Measurements from ENCODE around the gene UVRAG.

The UVRAG gene

GRCh38 chr11:76086743-76087635 is 272.0 kb downstream of the UVRAG start:
- in situ Hi-C loops (cut with HindIII; ENCODE audit: low sequenced_read_pairs) = no loop called here

DNA sequence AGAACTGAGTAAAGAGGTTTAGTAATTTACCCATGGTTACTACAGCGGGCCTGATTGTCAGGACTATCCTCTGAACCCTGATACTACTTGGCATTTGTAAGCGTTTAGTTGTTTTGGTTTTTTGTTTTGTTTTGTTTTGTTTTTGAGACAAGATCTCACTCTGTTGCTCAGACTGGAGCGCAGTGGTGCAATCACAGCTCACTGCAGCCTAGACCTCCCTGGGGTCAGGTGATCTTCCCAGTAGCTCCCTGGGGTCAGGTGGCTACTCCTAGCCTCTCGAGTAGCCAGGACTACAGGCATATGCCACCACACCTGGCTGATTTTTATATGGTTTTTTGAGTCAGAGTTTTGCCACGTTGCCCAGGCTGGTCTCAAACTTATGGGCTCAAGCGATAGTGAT is 272.7 kb downstream of the UVRAG start:
- in situ Hi-C loops (cut with HindIII; ENCODE audit: low sequenced_read_pairs) = no loop called here

DNA sequence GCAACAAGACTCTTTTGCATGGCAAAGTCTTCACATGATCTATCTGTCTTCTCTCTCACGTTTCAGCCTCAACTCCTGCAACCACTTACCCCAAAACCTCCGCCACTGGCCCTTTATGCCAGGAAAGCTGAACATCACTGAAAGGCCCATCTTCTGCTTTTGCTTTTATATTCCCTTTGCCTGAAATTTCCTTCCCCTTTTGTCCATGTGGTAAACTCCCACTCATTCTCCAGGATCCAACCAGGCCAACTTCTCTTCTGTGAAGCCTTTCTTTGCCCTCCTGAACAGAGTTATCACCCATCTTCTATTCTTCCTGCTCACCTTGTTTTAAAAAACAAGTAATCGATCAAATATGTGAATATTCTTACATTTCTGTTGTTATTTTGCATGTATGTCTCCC is 273.5 kb downstream of the UVRAG start:
- in situ Hi-C loops (cut with HindIII; ENCODE audit: low sequenced_read_pairs) = no loop called here

- in situ Hi-C loops (cut with HindIII; ENCODE audit: low sequenced_read_pairs) = no loop called here
Observed at GRCh38 chr11:76090174-76090573, 275.2 kb downstream of the UVRAG start.

DNA sequence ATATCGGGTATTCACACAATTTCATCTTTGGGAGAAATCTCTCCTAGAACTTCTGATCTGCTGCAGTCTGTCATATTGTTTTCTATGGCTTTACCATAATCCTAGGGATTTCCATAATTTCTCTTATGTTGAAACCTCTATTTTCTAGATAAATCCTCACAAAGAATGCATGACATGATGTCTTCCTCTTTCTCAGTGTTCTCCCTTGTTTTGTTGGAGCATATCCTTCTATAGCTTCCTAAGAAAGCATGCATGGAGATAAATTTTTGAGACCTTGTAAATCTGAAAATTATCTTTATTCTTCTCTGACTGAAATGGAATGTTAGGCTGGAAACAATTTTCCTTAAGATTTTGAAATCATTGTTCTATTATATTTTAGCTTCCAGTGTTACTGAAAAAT is 275.8 kb downstream of the UVRAG start:
- in situ Hi-C loops (cut with HindIII; ENCODE audit: low sequenced_read_pairs) = no loop called here

- in situ Hi-C loops (cut with HindIII; ENCODE audit: low sequenced_read_pairs) = no loop called here
Observed at GRCh38 chr11:76094740-76095139, 279.7 kb downstream of the UVRAG start.

- in situ Hi-C loops (cut with HindIII; ENCODE audit: low sequenced_read_pairs) = no loop called here
Observed at GRCh38 chr11:76095891-76096290, 280.9 kb downstream of the UVRAG start.

DNA sequence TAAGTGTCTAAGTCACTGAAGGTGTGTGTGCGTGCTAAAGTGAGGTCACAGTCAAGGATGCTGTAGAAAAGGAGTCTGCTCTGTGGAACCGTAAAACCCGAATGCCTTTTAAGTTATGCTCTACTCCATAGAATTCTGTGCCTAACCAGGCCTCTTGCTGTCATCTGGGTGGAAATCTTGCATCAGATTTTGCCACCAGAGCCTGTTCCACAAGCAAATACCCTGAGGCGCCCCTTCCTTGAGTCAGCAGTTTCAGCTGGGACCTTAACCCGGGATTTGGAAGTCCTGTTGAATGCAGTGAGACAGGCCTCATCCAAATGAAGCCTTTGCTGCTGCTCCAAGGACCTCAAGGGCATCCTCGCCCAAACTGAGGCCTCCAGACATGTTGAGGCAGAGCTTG is 281.5 kb downstream of the UVRAG start:
- in situ Hi-C loops (cut with HindIII; ENCODE audit: low sequenced_read_pairs) = no loop called here

DNA sequence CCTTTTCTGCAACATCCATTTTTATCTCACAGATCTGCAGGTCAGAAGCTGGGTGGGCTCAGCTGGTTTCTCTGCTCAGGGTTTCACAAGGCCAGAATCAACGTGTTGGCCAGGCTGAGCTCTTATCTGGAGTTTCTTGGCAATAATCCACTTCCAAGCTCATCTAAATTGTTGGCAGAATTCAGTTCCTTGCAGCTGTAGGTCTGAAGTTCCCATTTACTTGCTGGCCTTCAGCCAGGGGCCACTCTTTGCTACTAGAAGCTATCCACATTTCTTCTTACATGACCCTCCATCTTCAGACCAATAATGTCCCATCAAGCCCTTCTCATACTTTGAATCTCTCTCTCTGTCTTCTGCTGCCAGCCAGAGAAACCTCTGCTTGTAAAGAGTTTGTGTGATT is 287.8 kb downstream of the UVRAG start:
- in situ Hi-C loops (cut with HindIII; ENCODE audit: low sequenced_read_pairs) = loop anchor here (5.0 kb wide), 1 partner anchor 41 kb away; no protein-coding TSS in a partner anchor

DNA sequence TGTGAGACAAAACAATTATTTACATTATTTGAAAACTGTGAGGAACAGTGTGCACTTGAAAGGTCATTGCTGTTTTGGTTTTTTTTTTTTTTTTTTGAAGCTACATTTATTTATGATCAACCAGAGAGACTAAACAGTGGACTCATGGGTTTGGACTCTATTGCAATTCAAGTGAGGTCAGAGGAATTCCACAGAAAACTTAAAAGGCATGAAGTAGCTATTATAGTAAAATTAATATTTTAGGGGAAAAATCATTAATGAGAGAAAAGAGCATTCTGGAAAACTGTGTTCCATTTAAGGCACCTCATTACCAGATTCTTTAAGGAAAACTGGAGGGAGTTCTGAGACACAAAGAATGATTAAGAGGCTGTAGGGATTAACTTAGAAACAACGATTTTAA is 288.4 kb downstream of the UVRAG start:
- in situ Hi-C loops (cut with HindIII; ENCODE audit: low sequenced_read_pairs) = loop anchor here (5.0 kb wide), 1 partner anchor 41 kb away; no protein-coding TSS in a partner anchor

DNA sequence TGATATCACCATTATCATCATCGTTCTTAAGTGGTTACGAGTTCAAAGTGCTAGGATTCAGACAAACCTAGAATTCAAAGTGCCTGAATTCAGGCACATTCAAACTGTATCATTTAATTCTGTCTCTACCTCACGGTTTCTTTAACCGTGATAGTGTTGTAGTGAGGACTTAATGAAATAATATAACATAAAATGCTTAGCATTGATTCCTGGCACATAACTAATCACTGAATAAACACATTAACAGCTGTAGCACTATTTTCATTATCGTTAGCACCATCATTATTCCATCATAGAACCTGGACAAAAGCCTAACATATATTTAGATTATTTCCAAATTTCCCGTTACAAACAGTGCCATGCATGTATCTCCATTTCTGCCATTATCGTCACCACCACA is 289.3 kb downstream of the UVRAG start:
- in situ Hi-C loops (cut with HindIII; ENCODE audit: low sequenced_read_pairs) = loop anchor here (5.0 kb wide), 1 partner anchor 42 kb away; no protein-coding TSS in a partner anchor

DNA sequence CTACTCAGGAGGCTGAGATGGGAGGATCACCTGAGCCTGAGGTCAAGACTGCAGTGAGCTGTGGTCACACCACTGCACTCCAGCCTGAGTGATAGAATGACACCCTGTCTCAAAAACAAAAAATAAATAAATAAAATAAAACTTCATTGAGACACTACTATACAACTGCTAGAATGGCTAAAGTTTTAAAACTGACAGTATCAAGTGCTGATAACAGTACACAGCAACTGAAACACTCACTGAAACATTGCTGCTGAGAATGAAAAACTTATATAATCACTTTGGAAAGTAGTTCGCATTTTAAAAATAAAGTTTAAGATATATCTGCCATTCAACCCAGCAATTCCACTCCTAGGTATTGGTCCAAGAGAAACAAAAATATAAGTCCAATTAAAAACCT is 290.6 kb downstream of the UVRAG start:
- in situ Hi-C loops (cut with HindIII; ENCODE audit: low sequenced_read_pairs) = no loop called here

GRCh38 chr11:76107971-76108370 is 293.0 kb downstream of the UVRAG start:
- in situ Hi-C loops (cut with HindIII; ENCODE audit: low sequenced_read_pairs) = no loop called here

- in situ Hi-C loops (cut with HindIII; ENCODE audit: low sequenced_read_pairs) = no loop called here
Observed at GRCh38 chr11:76114238-76114637, 299.2 kb downstream of the UVRAG start.

GRCh38 chr11:76115555-76115954 is 300.5 kb downstream of the UVRAG start:
- in situ Hi-C loops (cut with HindIII; ENCODE audit: low sequenced_read_pairs) = no loop called here

- in situ Hi-C loops (cut with HindIII; ENCODE audit: low sequenced_read_pairs) = no loop called here
Observed at GRCh38 chr11:76119032-76119431, 304.0 kb downstream of the UVRAG start.

DNA sequence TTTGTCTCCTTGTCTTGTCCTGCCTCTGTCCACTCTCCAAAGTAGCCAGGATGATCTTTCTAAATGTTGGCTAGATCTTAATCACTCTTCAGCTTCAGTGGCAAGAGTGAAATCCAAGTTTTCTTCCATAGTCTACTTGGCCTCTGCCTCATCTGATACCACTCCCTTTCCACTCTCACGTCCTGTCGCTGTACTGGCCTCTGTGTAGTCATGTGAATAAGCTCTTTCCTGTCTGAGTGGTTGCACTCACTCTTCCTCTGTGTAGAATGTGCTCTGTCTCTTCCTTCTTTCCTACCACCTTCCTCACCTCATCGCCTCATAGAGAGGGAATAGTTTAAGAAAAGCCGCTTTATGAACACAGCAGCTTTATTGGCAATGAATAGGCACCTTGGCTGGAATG is 304.8 kb downstream of the UVRAG start:
- in situ Hi-C loops (cut with HindIII; ENCODE audit: low sequenced_read_pairs) = no loop called here

- in situ Hi-C loops (cut with HindIII; ENCODE audit: low sequenced_read_pairs) = no loop called here
Observed at GRCh38 chr11:76120513-76121101, 305.6 kb downstream of the UVRAG start.

- in situ Hi-C loops (cut with HindIII; ENCODE audit: low sequenced_read_pairs) = no loop called here
Observed at GRCh38 chr11:76123248-76123647, 308.2 kb downstream of the UVRAG start.

- in situ Hi-C loops (cut with HindIII; ENCODE audit: low sequenced_read_pairs) = no loop called here
Observed at GRCh38 chr11:76124905-76125770, 310.1 kb downstream of the UVRAG start.

GRCh38 chr11:76129729-76130128 is 314.7 kb downstream of the UVRAG start:
- in situ Hi-C loops (cut with HindIII; ENCODE audit: low sequenced_read_pairs) = no loop called here

Data from endothelial cell of hepatic sinusoid (primary cell).